ENCODE results near the gene MIXL1.

DNA sequence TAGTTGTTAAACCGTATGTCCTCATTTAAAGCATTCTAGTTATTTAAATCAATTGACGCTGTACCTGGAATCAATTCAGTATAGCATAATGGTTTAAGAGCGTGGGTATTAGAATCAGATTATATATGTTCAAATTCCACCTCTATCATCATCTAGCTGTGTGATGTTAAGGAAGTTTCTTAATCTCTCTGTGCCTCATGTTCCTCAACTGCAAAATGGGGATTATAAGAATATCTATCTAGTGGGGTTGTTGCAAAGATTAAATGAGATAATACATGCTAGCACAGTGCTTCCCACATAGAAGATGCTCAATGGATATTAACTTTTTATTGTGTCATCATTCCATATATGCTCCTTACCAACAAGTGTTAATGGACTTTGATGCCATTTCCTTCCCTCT, 16.0 kb downstream of the MIXL1 start:
- TF ChIP-seq, protein P1, sequence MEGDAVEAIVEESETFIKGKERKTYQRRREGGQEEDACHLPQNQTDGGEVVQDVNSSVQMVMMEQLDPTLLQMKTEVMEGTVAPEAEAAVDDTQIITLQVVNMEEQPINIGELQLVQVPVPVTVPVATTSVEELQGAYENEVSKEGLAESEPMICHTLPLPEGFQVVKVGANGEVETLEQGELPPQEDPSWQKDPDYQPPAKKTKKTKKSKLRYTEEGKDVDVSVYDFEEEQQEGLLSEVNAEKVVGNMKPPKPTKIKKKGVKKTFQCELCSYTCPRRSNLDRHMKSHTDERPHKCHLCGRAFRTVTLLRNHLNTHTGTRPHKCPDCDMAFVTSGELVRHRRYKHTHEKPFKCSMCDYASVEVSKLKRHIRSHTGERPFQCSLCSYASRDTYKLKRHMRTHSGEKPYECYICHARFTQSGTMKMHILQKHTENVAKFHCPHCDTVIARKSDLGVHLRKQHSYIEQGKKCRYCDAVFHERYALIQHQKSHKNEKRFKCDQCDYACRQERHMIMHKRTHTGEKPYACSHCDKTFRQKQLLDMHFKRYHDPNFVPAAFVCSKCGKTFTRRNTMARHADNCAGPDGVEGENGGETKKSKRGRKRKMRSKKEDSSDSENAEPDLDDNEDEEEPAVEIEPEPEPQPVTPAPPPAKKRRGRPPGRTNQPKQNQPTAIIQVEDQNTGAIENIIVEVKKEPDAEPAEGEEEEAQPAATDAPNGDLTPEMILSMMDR (tag by site-specific recombination; IDR thresholded peaks at IDR 0.05), result no peak
- TF ChIP-seq ZNF2 (tag by site-specific recombination; IDR thresholded peaks at IDR 0.05) (no peak), ZNF274 (IDR thresholded peaks at IDR 0.05; ENCODE audit: low read length) (no peak), ZNF274 (tag by site-specific recombination; IDR thresholded peaks at IDR 0.05; ENCODE audit: borderline replicate concordance) (no peak), PRDM1 (tag by site-specific recombination; IDR thresholded peaks at IDR 0.05) (no peak), ZNF423 (tag by site-specific recombination; IDR thresholded peaks at IDR 0.05) (no peak), MYNN (tag by site-specific recombination; IDR thresholded peaks at IDR 0.05; ENCODE audit: borderline replicate concordance) (no peak), ZNF707 (tag by site-specific recombination; IDR thresholded peaks at IDR 0.05) (no peak), ZFP3 (tag by site-specific recombination; IDR thresholded peaks at IDR 0.05; ENCODE audit: low read depth) (no peak)
